SK-N-SH treated with all-trans-retinoic acid at 6 μM for 48 hours (cell line): ENCODE results near the gene PIGL.

Source experiments
- ARNTL ChIP-seq: fragments of 450-650 bp; formaldehyde crosslinking; IDR thresholded peaks from 2 replicates; pipeline ENCODE4 v1.5.0; 2020; ENCODE audit warnings: low read depth, mild to moderate bottlenecking, moderate library complexity, borderline replicate concordance
- ESRRG ChIP-seq: fragments of 250-450 bp; sonication (Bioruptor Pico); IDR thresholded peaks from 2 replicates; pipeline ENCODE4 v1.6.1; 2021; ENCODE audit warnings: mild to moderate bottlenecking
- PATZ1 ChIP-seq: fragments of 250-450 bp; sonication (Bioruptor Pico); IDR thresholded peaks from 2 replicates; pipeline ENCODE4 v1.8.0; 2020; ENCODE audit warnings: mild to moderate bottlenecking, moderate library complexity, borderline replicate concordance

GRCh38 chr17:16293931-16294330 is 76.9 kb downstream of the PIGL start:
- TF ChIP-seq ARNTL (CRISPR knock-in tag): no peak
- no peak for TF ChIP-seq ESRRG (CRISPR knock-in tag)
- TF ChIP-seq PATZ1 (CRISPR knock-in tag): no peak
